NCI-H345 treated with DMSO at 0.1 percent for 48 hours (cell line): ENCODE measurements around the gene ZNF451.

ENCODE experiments used
- DNase-seq: peaks from one replicate; lab custom pipeline; 2025; ENCODE audit not compliant: unreplicated experiment; lab: John Stamatoyannopoulos, UW

ZNF451 gene

DNA sequence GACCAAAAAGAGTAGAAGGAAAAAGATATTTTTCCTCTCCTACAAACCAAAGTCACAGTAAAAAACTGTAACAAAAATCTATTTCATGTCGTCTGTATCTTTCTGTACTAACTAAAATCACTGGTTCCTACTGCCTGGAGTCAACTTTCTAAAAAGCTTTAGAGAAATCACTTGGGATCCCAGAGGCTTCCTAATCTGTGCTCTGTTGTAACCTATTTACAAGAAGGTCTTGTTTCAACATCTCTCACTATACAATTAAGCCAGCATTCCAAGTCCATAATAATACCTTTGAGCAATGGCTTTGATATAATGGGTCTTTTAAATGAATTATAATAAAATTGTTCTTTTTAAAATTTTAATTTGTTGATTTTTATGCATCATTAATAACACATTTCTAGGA lies 111.7 kb downstream of the ZNF451 start:
- DNase-seq = no peak

DNA sequence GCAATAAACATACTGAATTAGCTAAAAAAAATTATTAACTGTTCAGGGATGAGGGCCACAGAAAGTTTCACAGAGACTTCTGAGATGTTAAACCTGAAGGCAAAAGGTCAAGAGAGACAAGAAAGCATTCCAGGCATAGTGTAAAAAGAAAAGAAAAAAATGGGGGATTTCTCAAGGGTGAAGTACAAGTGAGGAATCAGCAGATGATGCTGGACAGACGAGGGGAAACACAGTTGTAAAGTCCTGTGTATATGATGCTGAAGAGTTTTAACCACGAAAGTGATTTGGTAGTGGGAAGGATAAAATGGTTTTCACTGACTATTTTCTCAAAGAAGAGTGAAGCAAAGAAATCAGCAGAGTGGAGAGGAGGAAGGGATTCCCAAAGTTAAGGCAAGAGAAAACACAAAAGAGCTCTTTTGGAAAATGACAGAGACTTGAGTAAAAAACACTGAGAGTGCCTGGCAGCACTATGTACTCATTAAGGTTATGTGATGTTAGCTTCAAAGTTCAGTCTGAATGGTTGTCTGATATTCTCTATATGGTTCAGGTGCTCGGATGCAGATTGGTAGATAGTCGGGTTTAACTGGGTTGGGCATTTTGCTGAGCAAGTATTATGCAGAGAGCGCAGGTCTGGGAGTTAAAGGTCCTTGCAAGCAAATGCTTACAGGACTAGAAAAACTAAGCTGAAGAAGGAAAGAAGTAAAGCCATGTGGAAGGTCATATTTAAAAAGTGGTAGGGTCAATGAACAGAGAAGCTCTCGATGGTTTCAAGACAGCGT lies 115.8 kb downstream of the ZNF451 start:
- no peak for DNase-seq

DNA sequence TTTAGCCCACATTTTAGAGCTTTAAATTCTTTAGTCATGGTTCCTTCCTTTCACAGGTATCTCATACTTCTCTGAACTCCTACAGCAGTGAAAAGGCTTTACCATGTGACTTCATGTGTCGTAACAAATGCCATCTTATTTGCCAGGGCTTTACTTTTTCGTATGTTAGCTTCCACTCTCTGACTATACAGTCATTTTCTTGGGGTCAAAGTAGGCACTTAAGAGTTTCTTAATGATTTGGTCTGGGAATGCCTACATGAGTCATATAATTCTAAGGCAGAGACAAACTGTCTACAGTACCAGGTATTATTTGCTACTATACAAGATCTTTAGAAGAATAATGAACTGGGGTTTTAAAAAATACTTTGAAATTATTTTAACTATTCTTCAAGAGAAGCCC lies 117.2 kb downstream of the ZNF451 start:
- DNase-seq = no peak

DNA sequence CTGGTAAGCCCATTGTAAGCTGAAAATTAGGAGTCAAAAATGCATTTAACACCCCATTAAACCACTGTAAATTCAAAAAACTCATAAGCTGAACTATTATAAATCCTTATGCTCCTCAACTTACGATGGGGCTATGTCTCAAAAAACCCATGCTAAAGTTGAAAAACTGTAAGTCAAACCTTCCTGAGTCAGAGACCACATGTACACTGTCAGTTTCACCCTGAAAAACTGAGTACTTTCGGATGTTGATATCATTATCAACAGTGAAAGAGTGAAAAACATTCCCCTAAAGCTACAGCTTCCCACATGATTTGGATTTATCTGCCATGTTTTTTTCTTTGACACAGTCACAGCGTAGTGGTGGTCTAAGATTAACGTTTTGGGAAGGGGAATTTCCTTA lies 117.9 kb downstream of the ZNF451 start:
- no peak for DNase-seq

DNA sequence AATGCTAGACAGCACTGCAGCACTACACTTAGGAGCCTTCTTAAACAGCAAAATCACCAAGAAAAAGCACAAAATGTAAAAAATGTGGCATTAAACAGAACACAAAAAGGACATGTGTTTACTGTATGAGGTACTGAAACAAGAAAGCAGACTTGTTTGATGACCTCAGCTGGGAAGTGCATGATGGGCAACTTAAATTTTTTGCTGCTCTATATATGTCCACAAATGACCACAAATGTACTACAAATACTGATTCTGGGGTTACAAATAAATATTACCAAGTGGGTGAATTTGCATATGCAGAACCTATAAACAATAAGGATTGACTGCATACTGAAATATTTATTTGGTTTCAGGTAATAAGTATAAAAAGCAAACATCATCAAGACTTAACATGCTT lies 119.0 kb downstream of the ZNF451 start:
- DNase-seq = no peak

DNA sequence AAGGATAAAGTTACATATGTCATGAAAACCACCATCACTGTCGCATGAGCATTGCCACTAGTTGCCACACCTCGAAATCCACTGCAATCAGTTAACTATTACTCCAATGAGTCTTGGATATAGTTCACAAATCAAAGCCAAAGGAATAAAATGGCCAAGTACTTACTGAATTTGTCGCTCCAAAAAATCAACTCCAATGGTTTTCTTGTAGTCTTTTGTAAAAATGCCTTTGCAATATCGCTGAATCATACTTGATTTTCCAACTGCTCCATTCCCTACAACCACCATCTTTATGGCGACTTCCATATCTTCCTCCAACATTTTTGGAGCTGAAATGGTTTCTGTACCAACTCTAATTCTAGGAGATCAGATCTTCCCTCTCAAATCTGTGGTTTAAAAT lies 120.1 kb downstream of the ZNF451 start:
- DNase-seq = no peak

DNA sequence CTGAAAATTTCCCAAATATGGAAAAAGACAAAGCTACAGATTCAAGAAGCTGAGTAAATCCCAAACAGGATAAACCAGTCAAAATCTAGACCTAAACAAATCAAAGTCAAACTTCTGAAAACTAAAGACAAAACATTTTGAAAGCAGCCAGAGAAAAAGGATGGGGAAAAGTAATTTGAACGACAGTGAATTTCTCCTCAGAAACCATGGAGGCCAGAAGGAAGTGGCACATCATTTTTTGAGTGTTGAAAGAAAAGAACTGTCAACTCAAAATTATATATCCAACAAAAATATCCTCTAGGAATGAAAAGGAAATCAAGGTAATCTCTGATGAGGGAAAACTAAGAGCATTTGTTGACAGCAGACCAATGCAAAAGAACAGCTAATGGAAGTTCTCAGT lies 125.3 kb downstream of the ZNF451 start:
- no peak for DNase-seq

DNA sequence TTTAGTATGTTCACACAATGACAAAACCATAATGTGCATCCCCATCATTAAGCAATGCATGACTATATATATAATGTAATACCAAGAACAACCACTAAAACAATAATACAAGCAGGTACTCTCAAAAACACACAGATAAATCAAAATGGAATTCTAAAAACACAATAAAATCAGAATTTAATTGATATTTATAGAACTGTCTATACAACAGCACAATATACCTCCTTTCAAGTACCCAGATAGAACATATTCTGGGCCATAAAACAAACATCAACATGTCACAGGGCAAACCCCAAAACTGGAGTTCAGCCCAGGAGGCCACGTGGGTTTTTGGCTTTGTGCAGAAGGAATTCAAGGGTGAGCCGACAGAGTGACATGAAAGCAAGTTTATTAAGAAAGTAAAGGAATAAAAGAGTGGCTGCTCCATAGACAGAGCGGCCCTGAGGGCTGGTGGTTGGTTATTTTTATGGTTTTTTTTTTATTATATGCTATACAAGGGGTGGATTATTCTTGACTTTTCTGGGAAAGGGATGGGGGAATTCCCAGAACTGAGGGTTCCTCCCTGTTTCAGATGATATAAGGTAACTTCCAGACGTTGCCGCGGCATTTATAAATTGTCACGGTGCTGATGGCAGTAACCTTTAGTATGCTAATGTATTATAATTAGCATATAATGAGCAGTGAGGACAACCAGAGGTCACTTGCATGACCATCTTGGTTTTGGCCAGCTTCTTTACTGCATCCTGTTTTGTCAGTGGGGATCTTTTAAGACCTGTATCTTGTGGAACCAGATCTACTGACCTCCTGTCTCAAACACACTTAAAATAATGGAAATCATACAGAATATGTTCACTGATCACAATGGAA lies 126.5 kb downstream of the ZNF451 start:
- DNase-seq = no peak

DNA sequence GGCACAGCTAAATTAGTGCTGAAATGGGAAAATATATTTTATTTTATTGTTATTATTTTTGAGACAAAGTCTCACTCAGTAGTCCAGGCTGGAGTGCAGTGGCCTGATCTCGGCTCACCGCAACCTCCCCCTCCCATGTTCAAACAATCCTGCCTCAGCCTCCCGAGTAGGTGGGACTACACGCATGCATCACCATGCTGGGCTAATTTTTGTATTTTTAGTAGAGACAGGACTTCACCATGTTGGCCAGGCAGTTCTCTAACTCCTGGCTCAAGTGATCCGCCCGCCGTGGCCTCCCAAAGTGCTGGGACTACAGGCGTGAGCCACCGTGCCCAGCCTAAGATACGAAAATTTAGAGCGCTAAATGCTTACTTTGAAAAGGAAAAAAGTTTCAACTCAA lies 127.3 kb downstream of the ZNF451 start:
- no peak for DNase-seq
